H9 (cell line): ENCODE measurements around the gene LYST. TPM values are rescaled to one million over a fixed set of nuclear protein-coding genes. Genes with fewer than 3 reads are reported as not detected.

Source experiments
- DNase-seq: peaks from one replicate; pipeline ENCODE4 v3.0.0-alpha.2; 2017
- H2AFZ ChIP-seq: one replicate; pipeline ENCODE4 v1.6.1; 2013; ENCODE audit warnings: mild to moderate bottlenecking, low read length, control low read depth, moderate library complexity
- H2AK5ac ChIP-seq: 2 replicates; pipeline ENCODE4 v1.6.1; 2013; ENCODE audit warnings: low read length, control low read depth, mixed read lengths; ENCODE audit not compliant: insufficient read length
- H2BK120ac ChIP-seq: one replicate; pipeline ENCODE4 v1.6.1; 2013; ENCODE audit warnings: low read depth, mild to moderate bottlenecking, low read length, control low read depth, inconsistent platforms; ENCODE audit not compliant: poor library complexity, severe bottlenecking
- H2BK12ac ChIP-seq: 2 replicates; pipeline ENCODE4 v1.6.1; 2013; ENCODE audit warnings: low read length, control low read depth, mixed read lengths, low read depth; ENCODE audit not compliant: insufficient read length
- H2BK15ac ChIP-seq: 2 replicates; pipeline ENCODE4 v1.6.1; 2013; ENCODE audit warnings: low read depth, low read length, control low read depth
- H2BK20ac ChIP-seq: one replicate; pipeline ENCODE4 v1.6.1; 2013; ENCODE audit warnings: low read depth, mild to moderate bottlenecking, low read length, control low read depth, inconsistent platforms; ENCODE audit not compliant: poor library complexity, severe bottlenecking
- H2BK5ac ChIP-seq: 2 replicates; pipeline ENCODE4 v1.6.1; 2013; ENCODE audit warnings: low read length, control low read depth, mixed read lengths; ENCODE audit not compliant: insufficient read length
- H3K14ac ChIP-seq: 2 replicates; pipeline ENCODE4 v1.6.1; 2013; ENCODE audit warnings: low read length, control low read depth; ENCODE audit not compliant: insufficient read depth
- H3K18ac ChIP-seq: 2 replicates; pipeline ENCODE4 v1.6.1; 2013; ENCODE audit warnings: low read depth, mild to moderate bottlenecking, mixed read lengths, low read length, control low read depth; ENCODE audit not compliant: insufficient read length
- H3K23ac ChIP-seq: 2 replicates; pipeline ENCODE4 v1.6.1; 2013; ENCODE audit warnings: low read length, control low read depth, mixed read lengths, low read depth; ENCODE audit not compliant: insufficient read length
- H3K23me2 ChIP-seq: 2 replicates; pipeline ENCODE4 v1.6.1; 2013; ENCODE audit warnings: low read depth, mild to moderate bottlenecking, mixed read lengths, low read length, control low read depth; ENCODE audit not compliant: insufficient read length, poor library complexity, severe bottlenecking
- H3K27ac ChIP-seq: 2 replicates; pipeline ENCODE4 v1.5.1; 2013; ENCODE audit warnings: low read length, control low read depth, mixed read lengths, low read depth; ENCODE audit not compliant: insufficient read length
- H3K27me3 ChIP-seq: 2 replicates; pipeline ENCODE4 v1.6.1; 2013; ENCODE audit warnings: low read length, control low read depth, inconsistent platforms; ENCODE audit not compliant: insufficient read depth
- H3K4ac ChIP-seq: 2 replicates; pipeline ENCODE4 v1.6.1; 2013; ENCODE audit warnings: low read depth, mild to moderate bottlenecking, control low read depth, inconsistent platforms, low read length, moderate library complexity
- H3K4me1 ChIP-seq: 2 replicates; pipeline ENCODE4 v1.6.1; 2013; ENCODE audit warnings: low read length, control low read depth, inconsistent platforms; ENCODE audit not compliant: insufficient read depth
- H3K4me2 ChIP-seq: 2 replicates; pipeline ENCODE4 v1.6.1; 2013; ENCODE audit warnings: low read length, control low read depth, mixed read lengths; ENCODE audit not compliant: insufficient read length, insufficient read depth
- H3K56ac ChIP-seq: 2 replicates; pipeline ENCODE4 v1.6.1; 2013; ENCODE audit warnings: low read depth, mild to moderate bottlenecking, mixed read lengths, low read length, control low read depth; ENCODE audit not compliant: insufficient read length
- H3K79me1 ChIP-seq: 2 replicates; pipeline ENCODE4 v1.6.1; 2013; ENCODE audit warnings: low read depth, mild to moderate bottlenecking, moderate library complexity, low read length, control low read depth, inconsistent platforms; ENCODE audit not compliant: insufficient read depth, poor library complexity, severe bottlenecking
- H3K79me2 ChIP-seq: 2 replicates; pipeline ENCODE4 v1.6.1; 2013; ENCODE audit warnings: low read length, control low read depth, inconsistent platforms; ENCODE audit not compliant: insufficient read depth
- H3K9ac ChIP-seq: 2 replicates; pipeline ENCODE4 v1.6.1; 2013; ENCODE audit warnings: low read length, control low read depth, mixed read lengths; ENCODE audit not compliant: insufficient read length; ENCODE audit errors: extremely low read depth
- H3K9me3 ChIP-seq: one replicate; pipeline ENCODE4 v1.6.1; 2013; ENCODE audit warnings: low read depth, low read length, inconsistent platforms; ENCODE audit not compliant: control insufficient read depth
- H3T11ph ChIP-seq: one replicate; pipeline ENCODE4 v1.6.1; 2013; ENCODE audit warnings: mild to moderate bottlenecking, low read length, control low read depth, inconsistent platforms
- H4K20me1 ChIP-seq: one replicate; pipeline ENCODE4 v1.6.1; 2013; ENCODE audit not compliant: control insufficient read depth, insufficient read length, insufficient read depth
- H4K5ac ChIP-seq: 2 replicates; pipeline ENCODE4 v1.6.1; 2013; ENCODE audit warnings: low read depth, mild to moderate bottlenecking, mixed read lengths, low read length, control low read depth; ENCODE audit not compliant: insufficient read length
- H4K8ac ChIP-seq: replicated peaks from 2 replicates; pipeline ENCODE4 v1.6.1; 2013; ENCODE audit warnings: low read length, control low read depth, mixed read lengths, low read depth; ENCODE audit not compliant: insufficient read length
- H4K91ac ChIP-seq: 2 replicates; pipeline ENCODE4 v1.6.1; 2013; ENCODE audit warnings: low read depth, mild to moderate bottlenecking, moderate library complexity, mixed read lengths, low read length, control low read depth; ENCODE audit not compliant: insufficient read length
- H3K27ac Mint-ChIP-seq, 3 experiments: 2 replicates in 2 of 3; 3 replicates in 1 of 3; pipeline ENCODE4 v1.8.0; 2020 to 2021; ENCODE audit warnings: mixed read lengths in 3 of 3, mild to moderate bottlenecking in 1 of 3, moderate library complexity in 1 of 3
- H3K27me3 Mint-ChIP-seq: 2 replicates; pipeline ENCODE4 v1.8.0; 2021; ENCODE audit warnings: low read depth, mild to moderate bottlenecking, moderate library complexity, mixed read lengths
- H3K36me3 Mint-ChIP-seq, 3 experiments: 2 replicates in 2 of 3; 3 replicates in 1 of 3; pipeline ENCODE4 v1.8.0; 2020 to 2021; ENCODE audit warnings: low read depth in 3 of 3, mixed read lengths in 3 of 3; ENCODE audit not compliant: insufficient read depth in 1 of 3
- H3K4me1 Mint-ChIP-seq, 2 experiments: 2 replicates each; pipeline ENCODE4 v1.8.0; 2020; ENCODE audit warnings: mixed read lengths in 2 of 2
- H3K4me3 Mint-ChIP-seq, 2 experiments: 2 replicates in 1 of 2; 3 replicates in 1 of 2; pipeline ENCODE4 v1.8.0; 2020 to 2021; ENCODE audit warnings: mild to moderate bottlenecking in 2 of 2, mixed read lengths in 2 of 2, moderate library complexity in 1 of 2
- H3K9me3 Mint-ChIP-seq, 2 experiments: 2 replicates in 1 of 2; 3 replicates in 1 of 2; pipeline ENCODE4 v1.8.0; 2020; ENCODE audit warnings: mild to moderate bottlenecking in 2 of 2, mixed read lengths in 2 of 2, moderate library complexity in 1 of 2
- WGBS: extraction: QIAGEN DNeasy Blood & Tissue Kit; methylation state at CpG from one replicate; pipeline ENCODE4 v1.1.7; 2013; ENCODE audit warnings: missing lambda C conversion rate, low lambda C conversion rate, mixed read lengths; ENCODE audit not compliant: insufficient read length; ENCODE audit errors: extremely low coverage; 5-methylcytosine and 5-hydroxymethylcytosine counted together
- total RNA-seq: library from RNA; stranded (reverse); gene quantifications from 2 replicates; pipeline ENCODE4 v1.2.1, GENCODE V29; 2021
- TF ChIP-seq, protein P1 (sequence below): fragments of 200-600 bp; sonication (generic); conservative IDR thresholded peaks from 3 replicates; pipeline ENCODE4 v1.8.0; 2021; ENCODE audit warnings: antibody characterized with exemption, mild to moderate bottlenecking

LYST gene
- total RNA-seq, 1 experiment from 2014 or later, result 0.13 TPM

DNA sequence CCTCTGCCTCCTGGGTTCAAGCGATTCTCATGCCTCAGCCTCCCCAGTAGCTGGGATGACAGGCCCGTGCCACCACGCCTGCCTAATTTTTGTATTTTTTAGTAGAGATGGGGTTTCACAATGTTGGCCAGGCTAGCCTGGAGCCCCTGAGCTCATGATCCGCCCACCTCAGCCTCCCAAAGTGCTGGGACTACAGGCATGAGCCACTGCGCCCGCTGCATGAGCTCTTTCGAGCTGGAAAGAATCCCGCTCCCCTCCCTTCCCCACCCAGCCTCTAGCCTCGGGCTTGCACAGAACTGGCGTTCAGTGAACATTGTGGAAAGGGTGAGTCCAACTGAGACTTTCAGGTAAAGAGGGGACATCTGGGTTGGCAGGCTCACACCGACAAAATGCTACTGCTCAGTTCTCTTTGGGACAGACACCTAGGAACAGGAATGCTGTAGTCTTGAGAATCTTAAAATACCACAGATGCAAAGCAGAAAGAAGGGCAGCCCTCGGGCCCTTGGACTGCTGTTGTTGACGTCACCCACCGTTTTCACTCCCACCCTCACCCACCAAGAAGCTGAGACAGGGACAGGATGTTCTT, 207.4 kb downstream of the LYST start:
- peaks cover 5% of the 10 kb centered on the region; the same call in 1 of the 2 replicates for H3K27me3 Mint-ChIP-seq
- Histone ChIP-seq H3K23me2 (no peaks in the 10 kb centered on the region), H4K20me1 (no peaks in the 10 kb centered on the region), H4K8ac (no peak overlapping the region), H3K79me2 (no peaks in the 10 kb centered on the region), H3K14ac (no peak overlapping the region), H3K27me3 (no peaks in the 10 kb centered on the region), H3K23ac (no peak overlapping the region), H2BK20ac (no peak overlapping the region), H2BK12ac (no peak overlapping the region), H3K56ac (no peak overlapping the region), H2BK120ac (no peak overlapping the region), H2BK5ac (no peak overlapping the region), H4K91ac (no peak overlapping the region), H3K9me3 (no peaks in the 10 kb centered on the region), H3K18ac (no peak overlapping the region), H3K9ac (no peak overlapping the region), H2BK15ac (no peak overlapping the region), H3K4me2 (no peak overlapping the region), H3T11ph (no peak overlapping the region), H3K79me1 (no peaks in the 10 kb centered on the region), H3K4me1 (peaks cover 4% of the 10 kb centered on the region; the same call in 1 of the 2 replicates), H2AK5ac (no peak overlapping the region), H3K27ac (no peak overlapping the region), H4K5ac (no peak overlapping the region), H3K4ac (no peak overlapping the region), H2AFZ (no peak overlapping the region)
- no peaks in the 10 kb centered on the region for H3K9me3 Mint-ChIP-seq
- no CpG with 5 or more reads among the region's 14 CpGs for WGBS
- no peak for DNase-seq
- peaks cover 42 to 49% of the 10 kb centered on the region in 2 experiments for H3K4me1 Mint-ChIP-seq
- H3K27ac Mint-ChIP-seq, result peak overlapping the region in 2 of 3 experiments; percentile 7 to 44; a peak in 2 of 7 replicates
- peaks cover 0 to 4% (median 0%) of the 10 kb centered on the region in 3 experiments; a peak in 1 of 7 replicates for H3K36me3 Mint-ChIP-seq
- TF ChIP-seq, protein P1, sequence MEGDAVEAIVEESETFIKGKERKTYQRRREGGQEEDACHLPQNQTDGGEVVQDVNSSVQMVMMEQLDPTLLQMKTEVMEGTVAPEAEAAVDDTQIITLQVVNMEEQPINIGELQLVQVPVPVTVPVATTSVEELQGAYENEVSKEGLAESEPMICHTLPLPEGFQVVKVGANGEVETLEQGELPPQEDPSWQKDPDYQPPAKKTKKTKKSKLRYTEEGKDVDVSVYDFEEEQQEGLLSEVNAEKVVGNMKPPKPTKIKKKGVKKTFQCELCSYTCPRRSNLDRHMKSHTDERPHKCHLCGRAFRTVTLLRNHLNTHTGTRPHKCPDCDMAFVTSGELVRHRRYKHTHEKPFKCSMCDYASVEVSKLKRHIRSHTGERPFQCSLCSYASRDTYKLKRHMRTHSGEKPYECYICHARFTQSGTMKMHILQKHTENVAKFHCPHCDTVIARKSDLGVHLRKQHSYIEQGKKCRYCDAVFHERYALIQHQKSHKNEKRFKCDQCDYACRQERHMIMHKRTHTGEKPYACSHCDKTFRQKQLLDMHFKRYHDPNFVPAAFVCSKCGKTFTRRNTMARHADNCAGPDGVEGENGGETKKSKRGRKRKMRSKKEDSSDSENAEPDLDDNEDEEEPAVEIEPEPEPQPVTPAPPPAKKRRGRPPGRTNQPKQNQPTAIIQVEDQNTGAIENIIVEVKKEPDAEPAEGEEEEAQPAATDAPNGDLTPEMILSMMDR, result no peak
- H3K4me3 Mint-ChIP-seq, result no peak overlapping the region
